HepG2 (cell line): Measurements from ENCODE around the gene PGS1. TPM values are rescaled to one million over a fixed set of nuclear protein-coding genes. Genes with fewer than 3 reads are reported as not detected.

Source experiments
- ATAC-seq: fragments of 200-7000 bp; cut with Tn5 transposase; 3 replicates; pipeline ENCODE4 v1.9.1; 2020; ENCODE audit warnings: mild to moderate bottlenecking, moderate library complexity
- BruUV-seq: library from RNA; stranded (reverse); fragments of 400-500 nt; replicated peaks from 2 replicates; lab custom pipeline; 2021; lab: Mats Ljungman, UMichigan
- CTCF ChIA-PET: fragments of 300-600 bp; formaldehyde crosslinking; extraction: SDS; loops from one replicate; lab custom pipeline; 2021; ENCODE audit warnings: low total read pairs, inconsistent platforms, low intra/inter-chr PET ratio; lab: Yijun Ruan, JAX
- POLR2A ChIA-PET: fragments of 350-600 bp; sonication (Branson Sonifier 250); formaldehyde crosslinking; loops from one replicate; lab custom pipeline; 2020; ENCODE audit warnings: antibody characterized with exemption, inconsistent platforms; lab: Yijun Ruan, JAX
- DNase-seq: peaks from one replicate; pipeline ENCODE4 v3.0.0-alpha.2; 2015; ENCODE audit warnings: low spot score
- FAIRE-seq: peaks from 3 replicates; lab custom pipeline; 2011; peaks lifted over from hg19 to GRCh38; lab: Jason Lieb, UNC
- H2AFZ ChIP-seq: one replicate; pipeline ENCODE4 v1.6.1; 2011; ENCODE audit warnings: low read length, inconsistent platforms
- H3K27ac ChIP-seq: fragments of 300-600 bp; 3 replicates; pipeline ENCODE4 v1.8.0; 2011; ENCODE audit warnings: mixed run types, mild to moderate bottlenecking, mixed read lengths, low read length, inconsistent platforms; ENCODE audit not compliant: insufficient read depth; ENCODE audit errors: extremely low read length
- H3K27me3 ChIP-seq, 2 experiments: fragments of 200-600 bp in 1 of 2; 2 replicates in 1 of 2; 3 replicates in 1 of 2; pipeline versions ENCODE4 v1.6.0 to v1.8.0; 2011; ENCODE audit warnings: low read length in 2 of 2, mild to moderate bottlenecking in 2 of 2, moderate library complexity in 2 of 2, inconsistent platforms in 1 of 2; ENCODE audit not compliant: insufficient read depth in 2 of 2, control insufficient read depth in 1 of 2
- H3K36me3 ChIP-seq, 2 experiments: fragments of 200-600 bp in 1 of 2; replicated peaks in 1 of 2; 2 replicates in 1 of 2; 3 replicates in 1 of 2; pipeline versions ENCODE4 v1.5.1 to v1.8.0; 2011; ENCODE audit warnings: low read length in 2 of 2, inconsistent platforms in 1 of 2; ENCODE audit not compliant: insufficient read depth in 2 of 2, control insufficient read depth in 1 of 2
- H3K4me1 ChIP-seq: 2 replicates; pipeline ENCODE4 v1.5.1; 2012; ENCODE audit warnings: low read length, inconsistent platforms; ENCODE audit not compliant: insufficient read depth
- H3K4me2 ChIP-seq: 2 replicates; pipeline ENCODE4 v1.6.0; 2011; ENCODE audit warnings: low read depth, low read length, inconsistent platforms
- H3K4me3 ChIP-seq, 3 experiments: fragments of 200-600 bp in 1 of 3; sonication (generic), shearing (Covaris generic) in 1 of 3; replicated peaks in 1 of 3; 2 replicates each; pipeline ENCODE4 v1.5.1; 2011 to 2016; ENCODE audit warnings: low read length in 3 of 3, inconsistent platforms in 2 of 3, low read depth in 2 of 3, mild to moderate bottlenecking in 2 of 3, control low read depth in 1 of 3, mixed read lengths in 1 of 3; ENCODE audit not compliant: insufficient read depth in 1 of 3
- H3K79me2 ChIP-seq: one replicate; pipeline ENCODE4 v1.6.1; 2011; ENCODE audit warnings: low read length, inconsistent platforms; ENCODE audit not compliant: insufficient read depth
- H3K9ac ChIP-seq: 2 replicates; pipeline ENCODE4 v1.6.0; 2011; ENCODE audit warnings: mild to moderate bottlenecking, low read depth, low read length, inconsistent platforms; ENCODE audit not compliant: insufficient read depth
- H3K9me3 ChIP-seq: 2 replicates; pipeline ENCODE4 v1.5.1; 2012; ENCODE audit warnings: mild to moderate bottlenecking, low read length
- H4K20me1 ChIP-seq: 2 replicates; pipeline ENCODE4 v1.6.0; 2011; ENCODE audit warnings: inconsistent platforms, mild to moderate bottlenecking, low read length, moderate library complexity; ENCODE audit not compliant: insufficient read depth
- ARID2 ChIP-seq: sonication (generic); formaldehyde crosslinking; IDR thresholded peaks from 2 replicates; pipeline ENCODE4 v1.8.1; 2022; ENCODE audit warnings: mild to moderate bottlenecking, missing genetic modification reagents, borderline replicate concordance
- HNRNPK ChIP-seq: fragments of 200-400 bp; formaldehyde crosslinking; IDR thresholded peaks from 2 replicates; pipeline ENCODE4 v1.6.1; 2018; ENCODE audit warnings: low read length, low read depth, moderate library complexity, mild to moderate bottlenecking; ENCODE audit not compliant: poor library complexity, severe bottlenecking
- PHB2 ChIP-seq: fragments of 450-650 bp; IDR thresholded peaks from 2 replicates; pipeline ENCODE4 v1.6.1; 2018; ENCODE audit not compliant: partially characterized antibody
- SP1 ChIP-seq, 2 experiments: fragments of 450-650 bp in 1 of 2; sonication (generic) in 1 of 2; formaldehyde crosslinking in 1 of 2; IDR thresholded peaks; 2 replicates each; pipeline versions ENCODE4 v1.4.0 to v1.6.1; 2016 to 2020; ENCODE audit warnings: missing genetic modification reagents in 1 of 2
- YEATS2 ChIP-seq: sonication (generic); formaldehyde crosslinking; IDR thresholded peaks from 2 replicates; pipeline ENCODE4 v1.4.0; 2020; ENCODE audit warnings: missing genetic modification reagents, borderline replicate concordance
- ZIK1 ChIP-seq: sonication (generic); formaldehyde crosslinking; IDR thresholded peaks from 2 replicates; pipeline ENCODE4 v1.5.0; 2020; ENCODE audit warnings: mild to moderate bottlenecking, low read depth, missing genetic modification reagents, borderline replicate concordance
- ZNF589 ChIP-seq: sonication (generic); formaldehyde crosslinking; conservative IDR thresholded peaks from 2 replicates; pipeline ENCODE4 v1.8.0; 2022; ENCODE audit warnings: mild to moderate bottlenecking, moderate library complexity, missing genetic modification reagents
- WGBS: methylation state at CpG from one replicate; pipeline ENCODE4 v1.1.6; 2017; ENCODE audit warnings: low lambda C conversion rate; 5-methylcytosine and 5-hydroxymethylcytosine counted together
- in situ Hi-C: cut with HindIII; loops from 2 replicates; pipeline ENCODE4 v1.10.0; 2017; ENCODE audit warnings: low pct_unique_long_range_greater_than_20kb; ENCODE audit not compliant: extremely low pct_ligation_motif_present
- intact Hi-C: fragments of 100-400 bp; cut with micrococcal nuclease; formaldehyde crosslinking; loops from one replicate; pipeline ENCODE4 v1.10.0; 2022; ENCODE audit not compliant: unreplicated experiment
- polyA plus RNA-seq, 8 experiments: library from polyadenylated mRNA; depleted of rRNA in 3 of 8; stranded (reverse) in 7 of 8; unstranded in 1 of 8; fragments of >200 nt; fragmentation: Illumina TruSeq in 4 of 8; extraction: Trizol in 4 of 8; gene quantifications; 2 replicates each; pipeline versions ENCODE4 v1.2.1 to v1.2.3, GENCODE V29; 2011 to 2016; ENCODE audit warnings: low read depth in 4 of 8, missing spikeins in 1 of 8, mixed read lengths in 1 of 8; ENCODE audit not compliant: insufficient read depth in 1 of 8
- total RNA-seq, 5 experiments: library from RNA; depleted of rRNA; stranded (reverse); fragments of >200 nt; fragmentation: Illumina TruSeq; extraction: Trizol; gene quantifications; 2 replicates each; pipeline ENCODE4 v1.2.3, GENCODE V29; 2016; ENCODE audit warnings: low read depth in 1 of 5
- TF ChIP-seq, protein P1 (sequence below): sonication (generic); formaldehyde crosslinking; IDR thresholded peaks from 2 replicates; pipeline ENCODE4 v1.9.0; 2021; ENCODE audit warnings: mild to moderate bottlenecking, missing genetic modification reagents
- TF ChIP-seq, protein P2 (sequence below): sonication (generic); formaldehyde crosslinking; IDR thresholded peaks from 2 replicates; pipeline ENCODE4 v1.5.0; 2020; ENCODE audit warnings: missing genetic modification reagents, mild to moderate bottlenecking, borderline replicate concordance
- TF ChIP-seq, protein P3 (sequence below): sonication (generic); formaldehyde crosslinking; IDR thresholded peaks from 2 replicates; pipeline ENCODE4 v1.9.0; 2021; ENCODE audit warnings: missing genetic modification reagents, borderline replicate concordance

PGS1 gene
- total and polyA plus RNA-seq, 2 of the 13 experiments (the other 11 are each of a cell fraction or from before 2014, with no cell fraction given): 25.9 to 31.5 TPM

DNA sequence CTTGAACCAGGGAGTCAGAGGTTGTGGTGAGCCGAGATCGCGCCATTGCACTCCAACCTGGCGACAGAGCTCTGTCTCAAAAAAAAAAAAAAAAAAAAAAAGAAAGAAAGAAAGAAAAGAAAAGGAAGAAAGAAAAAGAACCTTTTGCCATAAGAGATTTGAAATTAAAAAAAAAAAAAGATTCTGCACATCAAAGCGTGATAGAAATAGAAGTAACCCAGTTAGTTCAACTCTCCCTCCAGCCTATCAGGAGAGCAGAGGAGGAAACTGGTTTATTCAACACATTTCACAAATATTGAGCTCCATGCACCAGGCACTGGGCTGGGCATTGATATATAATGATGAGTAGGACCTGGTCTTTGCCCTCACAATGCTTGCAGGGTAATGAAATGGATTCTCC is 16.2 kb upstream of the PGS1 start:
- Histone ChIP-seq H3K36me3 (no peaks in the 10 kb centered on the region; a peak in 1 of 5 replicates), H3K4me2 (no peak overlapping the region), H3K79me2 (no peaks in the 10 kb centered on the region), H3K4me1 (peaks cover 55% of the 10 kb centered on the region), H3K9ac (no peak overlapping the region), H4K20me1 (peaks cover 18% of the 10 kb centered on the region; the same call in 1 of the 2 replicates), H3K27me3 (peaks cover 16 to 83% of the 10 kb centered on the region in 2 experiments), H3K9me3 (no peaks in the 10 kb centered on the region), H3K27ac (no peak overlapping the region), H2AFZ (no peak overlapping the region), H3K4me3 (no peak overlapping the region)
- BruUV-seq: no TSS peak
- DNase-seq (no peak), FAIRE-seq (no peak), ATAC-seq (no peak)
- ChIA-PET CTCF (interaction anchor here (4.3 kb wide), 1 partner anchor 59 kb away, joined by 59 read pairs; no protein-coding TSS in a partner anchor), POLR2A (interaction anchor here (1.1 kb wide), 1 partner anchor 59 kb away, joined by 3 read pairs; no protein-coding TSS in a partner anchor)
- intact Hi-C loops (no loop called here), in situ Hi-C loops (loop anchor here (5.0 kb wide), 1 partner anchor 60 kb away; no protein-coding TSS in a partner anchor)
- WGBS: 84% methylated on average over 5 of the region's 5 CpGs
- TF ChIP-seq HNRNPK: no peak
- TF ChIP-seq, protein P1, sequence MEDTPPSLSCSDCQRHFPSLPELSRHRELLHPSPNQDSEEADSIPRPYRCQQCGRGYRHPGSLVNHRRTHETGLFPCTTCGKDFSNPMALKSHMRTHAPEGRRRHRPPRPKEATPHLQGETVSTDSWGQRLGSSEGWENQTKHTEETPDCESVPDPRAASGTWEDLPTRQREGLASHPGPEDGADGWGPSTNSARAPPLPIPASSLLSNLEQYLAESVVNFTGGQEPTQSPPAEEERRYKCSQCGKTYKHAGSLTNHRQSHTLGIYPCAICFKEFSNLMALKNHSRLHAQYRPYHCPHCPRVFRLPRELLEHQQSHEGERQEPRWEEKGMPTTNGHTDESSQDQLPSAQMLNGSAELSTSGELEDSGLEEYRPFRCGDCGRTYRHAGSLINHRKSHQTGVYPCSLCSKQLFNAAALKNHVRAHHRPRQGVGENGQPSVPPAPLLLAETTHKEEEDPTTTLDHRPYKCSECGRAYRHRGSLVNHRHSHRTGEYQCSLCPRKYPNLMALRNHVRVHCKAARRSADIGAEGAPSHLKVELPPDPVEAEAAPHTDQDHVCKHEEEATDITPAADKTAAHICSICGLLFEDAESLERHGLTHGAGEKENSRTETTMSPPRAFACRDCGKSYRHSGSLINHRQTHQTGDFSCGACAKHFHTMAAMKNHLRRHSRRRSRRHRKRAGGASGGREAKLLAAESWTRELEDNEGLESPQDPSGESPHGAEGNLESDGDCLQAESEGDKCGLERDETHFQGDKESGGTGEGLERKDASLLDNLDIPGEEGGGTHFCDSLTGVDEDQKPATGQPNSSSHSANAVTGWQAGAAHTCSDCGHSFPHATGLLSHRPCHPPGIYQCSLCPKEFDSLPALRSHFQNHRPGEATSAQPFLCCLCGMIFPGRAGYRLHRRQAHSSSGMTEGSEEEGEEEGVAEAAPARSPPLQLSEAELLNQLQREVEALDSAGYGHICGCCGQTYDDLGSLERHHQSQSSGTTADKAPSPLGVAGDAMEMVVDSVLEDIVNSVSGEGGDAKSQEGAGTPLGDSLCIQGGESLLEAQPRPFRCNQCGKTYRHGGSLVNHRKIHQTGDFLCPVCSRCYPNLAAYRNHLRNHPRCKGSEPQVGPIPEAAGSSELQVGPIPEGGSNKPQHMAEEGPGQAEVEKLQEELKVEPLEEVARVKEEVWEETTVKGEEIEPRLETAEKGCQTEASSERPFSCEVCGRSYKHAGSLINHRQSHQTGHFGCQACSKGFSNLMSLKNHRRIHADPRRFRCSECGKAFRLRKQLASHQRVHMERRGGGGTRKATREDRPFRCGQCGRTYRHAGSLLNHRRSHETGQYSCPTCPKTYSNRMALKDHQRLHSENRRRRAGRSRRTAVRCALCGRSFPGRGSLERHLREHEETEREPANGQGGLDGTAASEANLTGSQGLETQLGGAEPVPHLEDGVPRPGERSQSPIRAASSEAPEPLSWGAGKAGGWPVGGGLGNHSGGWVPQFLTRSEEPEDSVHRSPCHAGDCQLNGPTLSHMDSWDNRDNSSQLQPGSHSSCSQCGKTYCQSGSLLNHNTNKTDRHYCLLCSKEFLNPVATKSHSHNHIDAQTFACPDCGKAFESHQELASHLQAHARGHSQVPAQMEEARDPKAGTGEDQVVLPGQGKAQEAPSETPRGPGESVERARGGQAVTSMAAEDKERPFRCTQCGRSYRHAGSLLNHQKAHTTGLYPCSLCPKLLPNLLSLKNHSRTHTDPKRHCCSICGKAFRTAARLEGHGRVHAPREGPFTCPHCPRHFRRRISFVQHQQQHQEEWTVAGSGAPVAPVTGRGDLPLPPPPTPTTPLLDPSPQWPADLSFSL (CRISPR knock-in tag): no peak
- no peak for TF ChIP-seq SP1 (IDR thresholded peaks at IDR 0.05)
- TF ChIP-seq SP1 (CRISPR knock-in tag; IDR thresholded peaks at IDR 0.05): no peak
- TF ChIP-seq YEATS2 (CRISPR knock-in tag): no peak
- TF ChIP-seq, protein P2, sequence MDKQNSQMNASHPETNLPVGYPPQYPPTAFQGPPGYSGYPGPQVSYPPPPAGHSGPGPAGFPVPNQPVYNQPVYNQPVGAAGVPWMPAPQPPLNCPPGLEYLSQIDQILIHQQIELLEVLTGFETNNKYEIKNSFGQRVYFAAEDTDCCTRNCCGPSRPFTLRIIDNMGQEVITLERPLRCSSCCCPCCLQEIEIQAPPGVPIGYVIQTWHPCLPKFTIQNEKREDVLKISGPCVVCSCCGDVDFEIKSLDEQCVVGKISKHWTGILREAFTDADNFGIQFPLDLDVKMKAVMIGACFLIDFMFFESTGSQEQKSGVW: no peak
- TF ChIP-seq ZIK1 (CRISPR knock-in tag): no peak
- no peak for TF ChIP-seq PHB2
- TF ChIP-seq, protein P3, sequence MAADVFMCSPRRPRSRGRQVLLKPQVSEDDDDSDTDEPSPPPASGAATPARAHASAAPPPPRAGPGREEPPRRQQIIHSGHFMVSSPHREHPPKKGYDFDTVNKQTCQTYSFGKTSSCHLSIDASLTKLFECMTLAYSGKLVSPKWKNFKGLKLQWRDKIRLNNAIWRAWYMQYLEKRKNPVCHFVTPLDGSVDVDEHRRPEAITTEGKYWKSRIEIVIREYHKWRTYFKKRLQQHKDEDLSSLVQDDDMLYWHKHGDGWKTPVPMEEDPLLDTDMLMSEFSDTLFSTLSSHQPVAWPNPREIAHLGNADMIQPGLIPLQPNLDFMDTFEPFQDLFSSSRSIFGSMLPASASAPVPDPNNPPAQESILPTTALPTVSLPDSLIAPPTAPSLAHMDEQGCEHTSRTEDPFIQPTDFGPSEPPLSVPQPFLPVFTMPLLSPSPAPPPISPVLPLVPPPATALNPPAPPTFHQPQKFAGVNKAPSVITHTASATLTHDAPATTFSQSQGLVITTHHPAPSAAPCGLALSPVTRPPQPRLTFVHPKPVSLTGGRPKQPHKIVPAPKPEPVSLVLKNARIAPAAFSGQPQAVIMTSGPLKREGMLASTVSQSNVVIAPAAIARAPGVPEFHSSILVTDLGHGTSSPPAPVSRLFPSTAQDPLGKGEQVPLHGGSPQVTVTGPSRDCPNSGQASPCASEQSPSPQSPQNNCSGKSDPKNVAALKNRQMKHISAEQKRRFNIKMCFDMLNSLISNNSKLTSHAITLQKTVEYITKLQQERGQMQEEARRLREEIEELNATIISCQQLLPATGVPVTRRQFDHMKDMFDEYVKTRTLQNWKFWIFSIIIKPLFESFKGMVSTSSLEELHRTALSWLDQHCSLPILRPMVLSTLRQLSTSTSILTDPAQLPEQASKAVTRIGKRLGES (CRISPR knock-in tag): no peak
- no peak for TF ChIP-seq ARID2 (CRISPR knock-in tag)
- no peak for TF ChIP-seq ZNF589 (CRISPR knock-in tag)
